Measurements from ENCODE around the gene RABGAP1.

The RABGAP1 gene

GRCh38 chr9:123011380-123011779, 70.6 kb downstream of the RABGAP1 start:
- no peak for DNase-seq

GRCh38 chr9:123011878-123012528, 71.2 kb downstream of the RABGAP1 start:
- no peak for DNase-seq

GRCh38 chr9:123016631-123017030, 75.8 kb downstream of the RABGAP1 start:
- DNase-seq: no peak

- no peak for DNase-seq
These were observed 80.0 kb downstream of the RABGAP1 start for GRCh38 chr9:123020796-123021195.

DNA sequence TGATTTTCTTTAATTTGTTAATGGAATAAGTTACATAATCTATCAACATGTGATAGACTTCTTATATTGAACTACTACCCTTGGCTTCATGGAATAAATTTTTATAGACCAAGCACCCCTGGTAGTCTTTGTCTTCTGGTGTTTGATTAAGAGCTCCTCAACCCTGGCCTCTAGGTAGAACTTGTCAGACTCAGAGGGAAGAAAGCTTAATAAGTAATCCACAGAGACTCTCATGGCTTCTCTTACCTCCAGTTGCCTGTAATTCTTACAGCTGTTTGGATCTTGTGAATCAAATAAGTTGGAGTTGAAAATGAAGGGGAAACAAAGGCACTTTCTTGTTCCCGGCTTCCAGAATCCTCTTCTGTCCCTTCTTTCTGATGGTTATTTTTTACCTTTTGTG, 85.6 kb downstream of the RABGAP1 start:
- DNase-seq: no peak

GRCh38 chr9:123027517-123027916, 86.7 kb downstream of the RABGAP1 start:
- DNase-seq: no peak

DNA sequence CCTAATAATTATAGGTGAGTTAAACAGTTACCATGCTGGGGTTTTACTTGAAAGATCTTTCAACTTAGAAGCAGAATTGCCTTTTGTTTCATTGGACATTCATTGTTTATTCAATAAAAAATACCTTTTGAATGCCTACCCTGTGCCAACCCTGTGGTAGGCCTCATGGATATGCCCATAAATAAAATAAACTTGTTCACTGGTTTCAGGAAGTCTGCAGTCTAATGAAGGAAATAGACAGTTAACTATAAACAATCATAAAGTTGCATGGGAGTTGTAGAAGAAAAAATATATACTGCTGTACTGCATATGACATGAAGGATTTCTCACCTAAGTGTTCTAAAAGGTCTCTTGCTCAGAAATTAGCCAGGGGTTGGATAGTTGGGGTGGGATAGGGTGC, 87.3 kb downstream of the RABGAP1 start:
- DNase-seq: no peak

DNA sequence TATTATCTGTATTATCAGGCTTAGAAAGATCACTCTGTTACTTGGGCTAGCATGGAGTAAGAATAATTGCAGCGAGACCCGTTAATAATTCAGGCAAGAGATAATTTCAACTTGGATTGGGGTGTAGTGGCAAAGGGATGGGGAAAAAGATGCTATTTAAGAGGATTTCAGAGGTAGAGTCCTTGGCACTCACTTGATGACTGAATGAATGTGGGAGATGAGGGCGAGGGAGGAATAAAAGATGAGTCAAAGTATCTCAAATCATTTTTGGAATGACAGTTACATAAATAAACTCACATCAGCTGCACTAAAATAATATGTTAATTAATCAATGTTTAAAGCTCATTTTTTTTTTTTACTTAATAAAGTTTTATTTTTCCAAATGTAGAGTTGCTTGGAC, 88.2 kb downstream of the RABGAP1 start:
- no peak for DNase-seq

DNA sequence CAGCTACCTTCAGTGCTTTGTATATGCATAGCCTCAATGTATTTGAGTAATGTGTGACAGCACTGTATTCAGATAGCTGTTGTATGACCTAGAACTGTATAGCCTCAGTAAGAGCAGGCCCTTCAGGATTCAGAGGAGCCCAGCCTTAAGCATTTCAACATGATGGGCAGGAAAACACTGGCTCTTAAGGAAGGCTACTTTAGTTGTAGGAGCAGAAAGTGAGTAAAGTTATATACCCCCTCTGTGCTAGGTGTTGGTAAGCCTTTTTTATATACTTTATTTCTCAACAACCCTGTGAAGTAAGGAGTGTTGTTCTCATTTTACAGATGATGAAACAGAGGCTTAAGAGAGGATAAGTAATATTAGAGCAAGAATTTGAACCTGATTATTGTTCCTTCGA, 91.1 kb downstream of the RABGAP1 start:
- DNase-seq: no peak

- DNase-seq: no peak
These were observed 92.5 kb downstream of the RABGAP1 start, which contains the start of gene GPR21 for GRCh38 chr9:123033352-123033751. TSS of gene GPR21 (plus strand) at chr9:123033667. CDS start at chr9:123034567, 900 bp downstream.

DNA sequence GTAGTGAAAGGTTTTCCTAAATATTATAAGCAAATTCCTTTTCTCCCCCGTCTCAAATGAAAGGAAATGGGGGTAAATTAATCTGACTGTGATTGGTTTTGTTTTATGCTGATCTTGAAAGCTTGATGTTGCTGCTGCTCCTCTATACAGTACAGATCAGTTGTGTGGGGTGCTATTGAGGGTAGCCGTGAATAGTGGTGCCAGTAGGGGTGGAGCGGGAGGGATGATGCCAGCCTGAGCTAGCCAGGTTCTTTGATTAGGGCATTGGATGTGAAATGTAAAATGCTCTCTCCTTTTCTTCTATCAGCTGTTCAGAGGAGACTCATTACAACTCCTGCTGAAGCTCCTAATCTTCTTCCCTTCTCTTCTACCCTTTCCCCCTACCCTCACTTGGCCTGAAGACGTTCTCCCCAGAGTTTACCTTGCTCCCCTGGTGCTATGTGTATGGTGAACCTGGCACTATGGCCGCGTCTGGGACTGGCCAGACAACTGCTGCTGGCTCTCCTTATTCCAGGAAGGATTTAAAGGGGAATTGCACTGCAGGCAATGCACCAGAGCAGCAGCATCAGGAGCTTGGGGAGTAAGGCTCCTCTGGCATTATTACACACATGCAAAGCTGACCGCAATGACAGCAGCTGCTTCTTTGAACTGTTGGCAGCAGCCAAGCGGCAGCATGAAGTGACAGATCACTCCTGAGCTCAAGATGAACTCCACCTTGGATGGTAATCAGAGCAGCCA, 93.2 kb downstream of the RABGAP1 start:
- no peak for DNase-seq

DNA sequence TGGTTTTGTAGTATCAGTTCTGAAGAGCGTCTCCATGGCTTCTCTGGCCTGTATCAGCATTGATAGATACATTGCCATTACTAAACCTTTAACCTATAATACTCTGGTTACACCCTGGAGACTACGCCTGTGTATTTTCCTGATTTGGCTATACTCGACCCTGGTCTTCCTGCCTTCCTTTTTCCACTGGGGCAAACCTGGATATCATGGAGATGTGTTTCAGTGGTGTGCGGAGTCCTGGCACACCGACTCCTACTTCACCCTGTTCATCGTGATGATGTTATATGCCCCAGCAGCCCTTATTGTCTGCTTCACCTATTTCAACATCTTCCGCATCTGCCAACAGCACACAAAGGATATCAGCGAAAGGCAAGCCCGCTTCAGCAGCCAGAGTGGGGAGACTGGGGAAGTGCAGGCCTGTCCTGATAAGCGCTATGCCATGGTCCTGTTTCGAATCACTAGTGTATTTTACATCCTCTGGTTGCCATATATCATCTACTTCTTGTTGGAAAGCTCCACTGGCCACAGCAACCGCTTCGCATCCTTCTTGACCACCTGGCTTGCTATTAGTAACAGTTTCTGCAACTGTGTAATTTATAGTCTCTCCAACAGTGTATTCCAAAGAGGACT, 94.2 kb downstream of the RABGAP1 start:
- DNase-seq: no peak

DNA sequence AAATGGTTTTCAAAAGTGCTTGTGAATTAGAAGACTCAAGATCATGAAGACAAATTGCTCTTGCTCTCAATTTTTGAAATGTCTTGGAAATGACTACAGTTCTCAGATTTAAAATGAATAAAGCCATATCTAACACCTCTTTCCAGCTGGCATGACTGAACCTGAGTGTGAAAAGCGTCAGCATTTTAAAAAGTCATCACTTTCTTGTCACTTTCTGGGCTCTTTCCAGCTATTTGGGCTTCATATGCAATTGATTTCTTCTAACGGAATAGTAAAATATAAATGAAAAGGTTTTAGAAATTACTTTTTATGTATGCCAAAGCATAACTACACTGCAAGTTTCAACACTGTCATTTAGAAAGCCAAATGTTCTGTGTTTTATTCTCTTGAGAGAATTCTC, 95.0 kb downstream of the RABGAP1 start:
- DNase-seq: no peak

DNA sequence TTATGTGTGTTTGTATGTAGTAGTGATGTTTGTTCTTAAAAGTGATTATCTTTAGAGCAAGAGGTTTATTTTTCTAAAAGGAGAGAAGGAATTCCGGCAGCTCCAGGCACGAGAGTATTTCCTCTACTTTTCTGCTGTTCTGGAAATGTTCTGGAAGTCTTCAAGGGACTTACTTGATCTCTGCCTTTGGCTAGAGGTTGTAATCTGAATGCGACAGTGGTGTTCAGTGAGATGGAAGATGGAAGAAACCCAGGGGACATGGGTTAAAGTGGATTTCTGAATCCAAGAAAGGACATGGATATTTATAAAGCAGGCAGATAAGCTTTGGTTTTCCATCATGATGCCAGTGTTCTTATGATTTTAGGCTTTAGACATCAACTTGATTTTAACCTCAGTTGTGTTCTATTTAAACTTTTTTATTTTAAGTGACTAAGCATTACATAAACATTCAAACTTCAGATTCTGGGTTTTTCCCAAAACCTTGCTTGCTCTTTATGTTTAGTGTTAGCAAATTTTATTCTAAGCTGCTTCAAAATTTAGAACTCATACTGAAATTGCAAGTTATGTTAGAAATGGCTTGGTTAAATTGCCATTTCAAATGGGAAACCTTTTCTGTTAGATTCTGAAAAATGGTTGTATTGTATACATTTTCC, 96.2 kb downstream of the RABGAP1 start:
- no peak for DNase-seq

- no peak for DNase-seq
These were observed 98.9 kb downstream of the RABGAP1 start for GRCh38 chr9:123039617-123040219.

DNA sequence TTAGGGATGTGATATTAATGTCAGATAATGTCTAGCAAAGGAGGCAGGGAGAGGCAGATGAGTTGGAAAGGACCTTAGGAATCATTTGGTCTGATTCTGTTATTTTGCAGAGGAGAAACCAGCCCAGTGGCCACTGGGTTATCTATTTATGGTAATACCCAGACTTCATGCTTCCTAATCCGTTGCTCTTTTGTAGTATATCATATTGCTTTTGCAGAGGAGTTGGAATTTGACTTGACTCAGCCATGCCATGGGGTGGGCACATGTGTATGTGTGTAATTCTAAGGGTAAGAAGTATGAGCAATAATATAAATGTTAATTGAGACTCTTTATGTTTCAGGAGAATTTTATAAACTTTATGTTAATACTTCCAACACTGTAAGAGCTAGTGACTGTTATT, 100.0 kb downstream of the RABGAP1 start:
- DNase-seq: no peak

- DNase-seq: no peak
These were observed 100.7 kb downstream of the RABGAP1 start for GRCh38 chr9:123041489-123041888.

- no peak for DNase-seq
These were observed 102.5 kb downstream of the RABGAP1 start for GRCh38 chr9:123043081-123043939.

- no peak for DNase-seq
These were observed 103.8 kb downstream of the RABGAP1 start for GRCh38 chr9:123044586-123044985.

DNA sequence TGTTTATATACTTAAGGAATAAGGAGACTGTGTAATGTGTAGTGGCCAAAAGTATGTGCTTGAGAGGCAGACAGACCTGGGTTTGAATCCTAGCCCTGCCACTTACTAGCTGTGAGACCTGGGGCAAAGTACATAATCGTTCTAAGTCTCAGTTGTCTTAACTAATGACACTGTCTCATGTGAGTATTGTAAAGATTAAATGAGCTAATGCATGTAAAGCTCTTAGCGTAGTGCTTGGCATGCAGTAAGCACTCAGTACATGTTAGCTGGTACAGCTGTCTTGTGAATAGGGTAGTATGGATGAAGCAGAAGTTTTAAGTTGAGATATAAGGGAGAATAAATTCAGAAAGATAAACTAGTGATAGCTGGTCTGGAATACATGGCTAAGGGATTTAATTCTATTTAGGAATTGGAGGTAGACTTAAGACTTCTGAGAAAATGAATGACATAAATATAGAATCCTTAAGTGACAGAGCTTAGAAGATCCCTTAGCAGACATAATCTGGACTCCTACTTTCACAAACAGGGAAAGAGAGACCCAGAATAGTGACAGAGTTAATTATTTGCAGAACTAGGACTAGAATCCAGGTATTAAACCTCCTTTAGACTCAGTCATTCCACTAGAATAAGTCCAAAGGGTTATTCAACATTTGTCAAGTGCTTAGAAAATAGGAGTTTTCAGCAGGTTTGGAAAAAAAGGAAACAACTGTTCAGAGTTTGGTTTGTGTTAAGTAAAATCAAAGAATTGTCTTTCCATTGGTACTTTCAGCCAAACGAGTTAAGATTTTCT, 105.8 kb downstream of the RABGAP1 start:
- DNase-seq: no peak

DNA sequence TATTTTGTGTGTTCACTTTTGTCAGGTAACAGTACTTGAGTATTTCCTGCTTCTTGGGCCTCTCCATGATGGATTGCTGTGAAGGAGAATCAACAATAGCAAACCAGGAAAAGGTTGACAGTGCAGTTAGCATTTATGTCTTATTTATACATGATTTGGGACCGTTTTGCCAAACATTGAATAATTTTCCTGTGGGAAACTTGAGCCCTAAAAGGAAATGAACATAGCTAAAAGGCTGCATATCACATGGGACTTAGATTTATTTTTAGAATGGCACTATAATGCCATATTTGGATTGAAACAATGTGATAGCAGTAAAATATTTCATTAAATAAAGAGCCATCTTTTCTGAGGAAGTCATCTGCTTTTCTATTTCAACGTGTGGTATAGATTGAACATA, 107.9 kb downstream of the RABGAP1 start:
- no peak for DNase-seq
